HUES48 (cell line): ENCODE results near the gene ARF6.
"Not testable (repeated sequence)": the region's sequence is repeated elsewhere in the genome, so short reads cannot be mapped to it uniquely, and the experiment has no call there.

Source experiments
- H3K27ac ChIP-seq: one replicate; pipeline ENCODE4 v1.7.0; 2013; ENCODE audit warnings: low read depth, low read length, inconsistent platforms
- H3K27me3 ChIP-seq: 2 replicates; pipeline ENCODE4 v1.6.1; 2013; ENCODE audit warnings: mild to moderate bottlenecking, low read length; ENCODE audit not compliant: control insufficient read depth, insufficient read depth
- H3K36me3 ChIP-seq: 2 replicates; pipeline ENCODE4 v1.6.1; 2013; ENCODE audit warnings: low read length; ENCODE audit not compliant: control insufficient read depth, insufficient read depth
- H3K4me1 ChIP-seq: 2 replicates; pipeline ENCODE4 v1.6.1; 2013; ENCODE audit warnings: mild to moderate bottlenecking, low read length; ENCODE audit not compliant: control insufficient read depth, insufficient read depth
- H3K4me3 ChIP-seq: 2 replicates; pipeline ENCODE4 v1.5.1; 2013; ENCODE audit warnings: mild to moderate bottlenecking, low read depth, low read length
- H3K9ac ChIP-seq: 2 replicates; pipeline ENCODE4 v1.6.1; 2013; ENCODE audit warnings: mild to moderate bottlenecking, low read depth, low read length, moderate library complexity
- H3K9me3 ChIP-seq: 2 replicates; pipeline ENCODE4 v1.6.1; 2013; ENCODE audit warnings: low read length; ENCODE audit not compliant: control insufficient read depth, insufficient read depth

ARF6 gene

GRCh38 chr14:49880267-49881064 is 12.4 kb upstream of the ARF6 start:
- H3K9ac ChIP-seq = no peak overlapping the region
- H3K4me1 ChIP-seq = peaks cover 27% of the 10 kb centered on the region
- H3K4me3 ChIP-seq = no peak overlapping the region
- H3K27ac ChIP-seq = no peak overlapping the region
- H3K36me3 ChIP-seq = no peaks in the 10 kb centered on the region
- no peaks in the 10 kb centered on the region for H3K9me3 ChIP-seq
- H3K27me3 ChIP-seq = no peaks in the 10 kb centered on the region

GRCh38 chr14:49881350-49882001 is 11.4 kb upstream of the ARF6 start:
- no peak overlapping the region for H3K4me3 ChIP-seq
- peaks cover 27% of the 10 kb centered on the region for H3K4me1 ChIP-seq
- no peak overlapping the region for H3K27ac ChIP-seq
- H3K9me3 ChIP-seq = no peaks in the 10 kb centered on the region
- H3K36me3 ChIP-seq = no peaks in the 10 kb centered on the region
- H3K9ac ChIP-seq = no peak overlapping the region
- H3K27me3 ChIP-seq = no peaks in the 10 kb centered on the region

DNA sequence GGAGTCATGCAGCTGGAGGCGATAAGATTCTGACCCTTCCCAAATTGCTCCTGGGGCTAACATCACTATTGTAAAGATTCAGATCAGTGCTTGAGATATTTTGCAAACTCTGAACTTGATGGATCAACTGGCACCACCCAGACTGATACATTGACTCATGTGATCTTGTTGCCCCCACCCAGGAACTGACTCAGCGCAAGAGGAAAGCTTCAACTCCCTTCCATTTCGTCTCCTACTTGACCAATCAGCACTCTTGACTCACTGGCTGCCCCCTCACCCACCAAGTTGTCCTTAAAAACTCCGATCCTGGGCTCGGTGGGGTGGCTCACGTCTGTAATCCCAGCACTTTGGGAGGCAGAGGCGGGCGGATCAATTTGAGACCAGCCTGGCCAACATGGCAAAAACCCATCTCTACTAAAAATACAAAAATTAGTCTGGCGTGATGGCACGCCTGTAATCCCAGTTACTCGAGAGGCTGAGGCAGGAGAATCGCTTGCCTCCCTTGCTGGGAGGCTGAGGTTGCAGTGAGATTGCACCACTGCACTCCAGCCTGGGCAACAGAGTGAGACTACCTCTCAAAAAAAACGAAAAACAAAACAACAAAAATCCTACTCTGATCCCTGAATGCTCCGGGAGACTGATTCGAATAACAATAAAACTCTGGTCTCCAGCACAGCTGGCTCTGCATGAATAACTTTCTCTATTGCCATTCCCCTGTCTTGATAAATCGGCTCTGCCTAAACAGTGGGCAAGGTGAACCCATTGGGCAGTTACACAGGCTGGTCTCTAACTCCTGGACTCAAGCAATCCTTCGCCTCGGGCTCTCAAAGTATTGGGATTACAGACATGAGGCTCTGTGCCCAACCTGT is 9.8 kb upstream of the ARF6 start:
- H3K4me1 ChIP-seq = peaks cover 27% of the 10 kb centered on the region
- no peak overlapping the region for H3K4me3 ChIP-seq
- no peaks in the 10 kb centered on the region for H3K36me3 ChIP-seq
- H3K9ac ChIP-seq = no peak overlapping the region
- H3K27ac ChIP-seq = peak overlapping the region; percentile 14
- H3K9me3 ChIP-seq = no peaks in the 10 kb centered on the region
- no peaks in the 10 kb centered on the region for H3K27me3 ChIP-seq

GRCh38 chr14:49886523-49886922 is 6.4 kb upstream of the ARF6 start:
- H3K4me3 ChIP-seq = no peak overlapping the region
- no peaks in the 10 kb centered on the region for H3K36me3 ChIP-seq
- no peak overlapping the region for H3K27ac ChIP-seq
- peaks cover 23% of the 10 kb centered on the region for H3K4me1 ChIP-seq
- H3K9me3 ChIP-seq = no peaks in the 10 kb centered on the region
- H3K9ac ChIP-seq = no peak overlapping the region
- H3K27me3 ChIP-seq = no peaks in the 10 kb centered on the region

GRCh38 chr14:49888293-49888692 is 4.6 kb upstream of the ARF6 start:
- Histone ChIP-seq H3K36me3 (no peaks in the 10 kb centered on the region), H3K9me3 (no peaks in the 10 kb centered on the region), H3K4me1 (peaks cover 11% of the 10 kb centered on the region), H3K27ac (no peak overlapping the region), H3K27me3 (no peaks in the 10 kb centered on the region), H3K9ac (no peak overlapping the region), H3K4me3 (no peak overlapping the region)

- Histone ChIP-seq H3K9ac (peak overlapping the region; percentile 98), H3K9me3 (no peaks in the 10 kb centered on the region), H3K4me3 (peak overlapping the region; percentile 91), H3K36me3 (peaks cover 26% of the 10 kb centered on the region), H3K27ac (peak overlapping the region; percentile 98), H3K4me1 (peaks cover 9% of the 10 kb centered on the region), H3K27me3 (no peaks in the 10 kb centered on the region)
Measured at GRCh38 chr14:49892301-49892635, 614 bp upstream of the ARF6 start.

- H3K4me1 ChIP-seq = peaks cover 9% of the 10 kb centered on the region
- H3K27me3 ChIP-seq = no peaks in the 10 kb centered on the region
- H3K9me3 ChIP-seq = no peaks in the 10 kb centered on the region
- peak overlapping the region; percentile 98 for H3K27ac ChIP-seq
- H3K4me3 ChIP-seq = peak overlapping the region; percentile 91
- H3K36me3 ChIP-seq = peaks cover 26% of the 10 kb centered on the region
- peak overlapping the region; percentile 98 for H3K9ac ChIP-seq
Measured at GRCh38 chr14:49893309-49894213, 679 bp downstream of the ARF6 start.

DNA sequence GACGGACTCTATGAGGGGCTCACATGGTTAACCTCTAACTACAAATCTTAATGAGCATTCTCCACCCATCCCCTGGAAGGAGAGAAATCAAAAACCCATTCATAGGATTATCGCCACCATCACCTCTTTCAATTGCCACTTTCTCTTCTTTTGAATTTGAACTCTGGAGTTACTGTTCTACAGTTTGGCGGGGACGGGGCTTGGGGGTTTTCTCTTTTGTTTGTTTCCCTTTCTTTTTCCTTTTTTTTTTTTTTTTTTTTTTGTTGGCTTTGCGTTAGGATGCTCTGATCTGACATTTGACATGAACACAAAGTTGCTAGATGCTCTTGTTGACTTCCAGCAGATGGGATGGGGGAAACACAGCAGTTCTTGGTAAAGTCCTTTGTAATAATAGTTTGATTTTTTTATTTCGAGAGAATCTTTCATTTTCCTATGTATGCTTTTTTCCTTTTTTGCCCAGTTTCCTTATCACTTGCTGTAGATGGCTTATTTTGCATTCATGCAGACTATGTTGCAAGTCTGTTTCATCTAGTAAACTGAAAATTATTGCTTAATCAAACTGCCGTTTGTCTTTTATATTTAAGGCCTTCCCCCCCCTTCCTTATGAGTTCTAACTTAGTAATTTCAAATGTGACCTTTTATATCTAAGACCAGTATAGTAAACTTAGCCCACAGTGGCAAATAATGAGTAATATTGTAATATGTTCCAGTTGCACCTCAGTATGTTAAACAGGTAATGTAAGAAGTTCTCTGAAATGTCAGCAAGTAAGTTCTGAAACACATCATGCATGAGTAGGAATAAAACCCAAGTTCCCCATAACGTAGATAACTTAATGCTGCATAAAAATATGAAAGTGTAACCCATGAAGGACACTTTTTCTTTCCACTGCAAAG is 1.6 kb downstream of the ARF6 start:
- not testable (repeated sequence) for H3K9me3 ChIP-seq, H3K27me3 ChIP-seq, H3K4me1 ChIP-seq
- Histone ChIP-seq H3K27ac (peak overlapping the region; percentile 98), H3K9ac (peak overlapping the region; percentile 98), H3K36me3 (peaks cover 26% of the 10 kb centered on the region), H3K4me3 (peak overlapping the region; percentile 91)

GRCh38 chr14:49895480-49895879 is 2.6 kb downstream of the ARF6 start:
- Histone ChIP-seq H3K27me3 (no peaks in the 10 kb centered on the region), H3K4me1 (peaks cover 9% of the 10 kb centered on the region), H3K4me3 (peak overlapping the region; percentile 91), H3K36me3 (peaks cover 26% of the 10 kb centered on the region), H3K9ac (no peak overlapping the region), H3K27ac (no peak overlapping the region), H3K9me3 (no peaks in the 10 kb centered on the region)

DNA sequence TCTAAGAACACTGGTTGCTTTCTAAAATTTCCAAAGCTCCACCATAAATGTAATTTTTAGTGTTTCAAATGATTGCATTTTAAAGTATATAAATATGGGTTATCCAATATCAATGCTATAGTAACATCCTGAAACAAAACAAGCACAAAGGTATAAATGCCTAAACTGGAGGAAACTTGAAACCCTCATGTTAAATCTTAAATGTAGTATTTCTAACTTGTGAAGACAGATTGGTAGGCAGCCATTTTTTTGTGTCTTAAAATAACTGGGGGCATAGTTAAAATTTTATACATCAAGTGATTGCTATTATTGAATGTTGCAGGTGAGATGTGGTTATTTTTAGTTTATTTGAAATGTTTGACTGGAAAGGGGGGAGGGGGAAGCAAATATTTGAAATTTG is 3.4 kb downstream of the ARF6 start:
- not testable (repeated sequence) for H3K27ac ChIP-seq, H3K9me3 ChIP-seq, H3K27me3 ChIP-seq, H3K9ac ChIP-seq, H3K4me1 ChIP-seq
- Histone ChIP-seq H3K36me3 (peaks cover 26% of the 10 kb centered on the region), H3K4me3 (peak overlapping the region; percentile 91)
